ENCODE data around the gene RIMBP2.

RIMBP2 gene

GRCh38 chr12:130362060-130362459 is 354.0 kb downstream of the RIMBP2 start:
- no peak for DNase-seq (ENCODE audit: low spot score)

- DNase-seq (ENCODE audit: low spot score) = no peak
Measured at GRCh38 chr12:130357729-130358330, 358.3 kb downstream of the RIMBP2 start.

- no peak for DNase-seq (ENCODE audit: low spot score)
Measured at GRCh38 chr12:130357241-130357640, 358.9 kb downstream of the RIMBP2 start.

- DNase-seq (ENCODE audit: low spot score) = no peak
Measured at GRCh38 chr12:130356222-130356621, 359.9 kb downstream of the RIMBP2 start.

- DNase-seq (ENCODE audit: low spot score) = no peak
Measured at GRCh38 chr12:130354407-130354806, 361.7 kb downstream of the RIMBP2 start.

GRCh38 chr12:130353081-130353480 is 363.0 kb downstream of the RIMBP2 start:
- no peak for DNase-seq (ENCODE audit: low spot score)

GRCh38 chr12:130351326-130351725 is 364.8 kb downstream of the RIMBP2 start:
- no peak for DNase-seq (ENCODE audit: low spot score)

GRCh38 chr12:130350715-130351114 is 365.4 kb downstream of the RIMBP2 start:
- DNase-seq (ENCODE audit: low spot score) = no peak

GRCh38 chr12:130347588-130347987 is 368.5 kb downstream of the RIMBP2 start:
- no peak for DNase-seq (ENCODE audit: low spot score)
